IMR-90 (cell line): ENCODE measurements around the gene VPS41.

ENCODE experiments used
- CEBPB ChIP-seq: IDR thresholded peaks from 2 replicates; pipeline ENCODE4 v1.6.1; 2012; ENCODE audit warnings: low read depth, low read length, improper control_type of control experiment
- CHD1 ChIP-seq: IDR thresholded peaks from 2 replicates; pipeline ENCODE4 v1.6.1; 2012; ENCODE audit warnings: low read depth, low read length, improper control_type of control experiment
- CTCF ChIP-seq: conservative IDR thresholded peaks from 2 replicates; pipeline ENCODE4 v1.5.1; 2012; ENCODE audit warnings: mild to moderate bottlenecking, low read depth, low read length, improper control_type of control experiment
- FOS ChIP-seq: fragments of 150-350 bp; IDR thresholded peaks from 2 replicates; pipeline ENCODE4 v1.6.1; 2016; ENCODE audit warnings: low read depth, low read length
- MAFK ChIP-seq: IDR thresholded peaks from 2 replicates; pipeline ENCODE4 v1.6.1; 2012; ENCODE audit warnings: low read depth, low read length, improper control_type of control experiment
- MAZ ChIP-seq: IDR thresholded peaks from 2 replicates; pipeline ENCODE4 v1.6.1; 2012; ENCODE audit warnings: low read depth, mild to moderate bottlenecking, low read length, improper control_type of control experiment, moderate library complexity, borderline replicate concordance
- MXI1 ChIP-seq: IDR thresholded peaks from 2 replicates; pipeline ENCODE4 v1.6.1; 2012; ENCODE audit warnings: low read depth, mild to moderate bottlenecking, low read length, moderate library complexity, borderline replicate concordance
- NFE2L2 ChIP-seq: fragments of 150-350 bp; IDR thresholded peaks from 2 replicates; pipeline ENCODE4 v1.6.1; 2016; ENCODE audit warnings: low read depth, mild to moderate bottlenecking, low read length
- POLR2A ChIP-seq: IDR thresholded peaks from 2 replicates; pipeline ENCODE4 v1.6.1; 2012; ENCODE audit warnings: mild to moderate bottlenecking, low read depth, low read length
- RAD21 ChIP-seq: IDR thresholded peaks from 2 replicates; pipeline ENCODE4 v1.6.1; 2012; ENCODE audit warnings: low read length, improper control_type of control experiment
- RFX5 ChIP-seq: IDR thresholded peaks from 2 replicates; pipeline ENCODE4 v1.8.0; 2012; ENCODE audit warnings: low read depth, mild to moderate bottlenecking, low read length, moderate library complexity
- SMC3 ChIP-seq: fragments of 150-350 bp; IDR thresholded peaks from 2 replicates; pipeline ENCODE4 v1.6.1; 2016; ENCODE audit warnings: low read depth, mild to moderate bottlenecking, antibody characterized with exemption, low read length, moderate library complexity
- TF ChIP-seq, protein P1 (sequence below): fragments of 150-350 bp; IDR thresholded peaks from 2 replicates; pipeline ENCODE4 v1.6.1; 2016; ENCODE audit warnings: low read depth, mild to moderate bottlenecking, low read length, moderate library complexity, borderline replicate concordance
- TF ChIP-seq, protein P2 (sequence below): fragments of 150-350 bp; IDR thresholded peaks from 2 replicates; pipeline ENCODE4 v1.6.1; 2017; ENCODE audit warnings: mild to moderate bottlenecking, antibody characterized with exemption, low read length, low read depth

DNA sequence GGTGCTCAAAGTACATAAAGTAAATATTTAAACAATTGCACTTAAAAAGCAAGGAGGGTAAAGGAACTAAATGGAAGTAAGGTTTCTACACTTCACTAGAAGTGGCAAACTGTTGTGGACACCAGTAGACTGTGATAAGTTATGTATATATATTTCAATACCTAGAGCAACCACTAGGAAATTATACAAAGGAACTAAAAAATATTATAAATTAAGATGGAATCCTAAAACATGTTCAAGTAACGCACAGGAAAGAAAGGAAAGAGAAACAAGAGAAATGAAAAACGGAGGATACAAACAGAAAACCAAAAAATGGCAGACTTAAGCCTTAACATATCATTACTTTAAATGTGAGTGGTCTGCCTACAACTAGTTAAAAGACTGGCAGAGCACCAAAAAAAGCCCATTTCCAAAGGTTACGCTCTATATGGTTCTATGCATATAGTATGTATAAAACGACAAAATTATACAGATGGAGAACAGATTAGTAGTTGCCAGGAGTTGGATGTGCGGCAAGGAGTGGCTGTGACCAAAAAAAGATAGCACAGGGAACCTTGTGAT is 19.0 kb downstream of the VPS41 start:
- TF ChIP-seq CHD1, result no peak
- TF ChIP-seq CTCF, result no peak; the same call in 1 of the 2 replicates
- TF ChIP-seq MAZ, result no peak
- no peak for TF ChIP-seq MXI1
- TF ChIP-seq RAD21, result no peak
- no peak for TF ChIP-seq FOS
- no peak for TF ChIP-seq POLR2A
- TF ChIP-seq, protein P1, sequence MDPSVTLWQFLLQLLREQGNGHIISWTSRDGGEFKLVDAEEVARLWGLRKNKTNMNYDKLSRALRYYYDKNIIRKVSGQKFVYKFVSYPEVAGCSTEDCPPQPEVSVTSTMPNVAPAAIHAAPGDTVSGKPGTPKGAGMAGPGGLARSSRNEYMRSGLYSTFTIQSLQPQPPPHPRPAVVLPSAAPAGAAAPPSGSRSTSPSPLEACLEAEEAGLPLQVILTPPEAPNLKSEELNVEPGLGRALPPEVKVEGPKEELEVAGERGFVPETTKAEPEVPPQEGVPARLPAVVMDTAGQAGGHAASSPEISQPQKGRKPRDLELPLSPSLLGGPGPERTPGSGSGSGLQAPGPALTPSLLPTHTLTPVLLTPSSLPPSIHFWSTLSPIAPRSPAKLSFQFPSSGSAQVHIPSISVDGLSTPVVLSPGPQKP, result no peak
- TF ChIP-seq NFE2L2, result no peak
- TF ChIP-seq, protein P2, sequence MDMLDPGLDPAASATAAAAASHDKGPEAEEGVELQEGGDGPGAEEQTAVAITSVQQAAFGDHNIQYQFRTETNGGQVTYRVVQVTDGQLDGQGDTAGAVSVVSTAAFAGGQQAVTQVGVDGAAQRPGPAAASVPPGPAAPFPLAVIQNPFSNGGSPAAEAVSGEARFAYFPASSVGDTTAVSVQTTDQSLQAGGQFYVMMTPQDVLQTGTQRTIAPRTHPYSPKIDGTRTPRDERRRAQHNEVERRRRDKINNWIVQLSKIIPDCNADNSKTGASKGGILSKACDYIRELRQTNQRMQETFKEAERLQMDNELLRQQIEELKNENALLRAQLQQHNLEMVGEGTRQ, result no peak
- no peak for TF ChIP-seq CEBPB
- no peak for TF ChIP-seq RFX5
- no peak for TF ChIP-seq MAFK
- TF ChIP-seq SMC3, result no peak
